H9 (cell line): Measurements from ENCODE around the gene SGO2. TPM values are rescaled to one million over a fixed set of nuclear protein-coding genes. Genes with fewer than 3 reads are reported as not detected.
A peak's percentile ranks its signal among the peaks of the same experiment; 100 is the strongest.

Experiments used
- DNase-seq: peaks from one replicate; pipeline ENCODE4 v3.0.0-alpha.2; 2017
- H2AFZ ChIP-seq: one replicate; pipeline ENCODE4 v1.6.1; 2013; ENCODE audit warnings: mild to moderate bottlenecking, low read length, control low read depth, moderate library complexity
- H2AK5ac ChIP-seq: 2 replicates; pipeline ENCODE4 v1.6.1; 2013; ENCODE audit warnings: low read length, control low read depth, mixed read lengths; ENCODE audit not compliant: insufficient read length
- H2BK120ac ChIP-seq: one replicate; pipeline ENCODE4 v1.6.1; 2013; ENCODE audit warnings: low read depth, mild to moderate bottlenecking, low read length, control low read depth, inconsistent platforms; ENCODE audit not compliant: poor library complexity, severe bottlenecking
- H2BK12ac ChIP-seq: 2 replicates; pipeline ENCODE4 v1.6.1; 2013; ENCODE audit warnings: low read length, control low read depth, mixed read lengths, low read depth; ENCODE audit not compliant: insufficient read length
- H2BK15ac ChIP-seq: 2 replicates; pipeline ENCODE4 v1.6.1; 2013; ENCODE audit warnings: low read depth, low read length, control low read depth
- H2BK20ac ChIP-seq: one replicate; pipeline ENCODE4 v1.6.1; 2013; ENCODE audit warnings: low read depth, mild to moderate bottlenecking, low read length, control low read depth, inconsistent platforms; ENCODE audit not compliant: poor library complexity, severe bottlenecking
- H2BK5ac ChIP-seq: 2 replicates; pipeline ENCODE4 v1.6.1; 2013; ENCODE audit warnings: low read length, control low read depth, mixed read lengths; ENCODE audit not compliant: insufficient read length
- H3K14ac ChIP-seq: 2 replicates; pipeline ENCODE4 v1.6.1; 2013; ENCODE audit warnings: low read length, control low read depth; ENCODE audit not compliant: insufficient read depth
- H3K18ac ChIP-seq: 2 replicates; pipeline ENCODE4 v1.6.1; 2013; ENCODE audit warnings: low read depth, mild to moderate bottlenecking, mixed read lengths, low read length, control low read depth; ENCODE audit not compliant: insufficient read length
- H3K23ac ChIP-seq: 2 replicates; pipeline ENCODE4 v1.6.1; 2013; ENCODE audit warnings: low read length, control low read depth, mixed read lengths, low read depth; ENCODE audit not compliant: insufficient read length
- H3K23me2 ChIP-seq: 2 replicates; pipeline ENCODE4 v1.6.1; 2013; ENCODE audit warnings: low read depth, mild to moderate bottlenecking, mixed read lengths, low read length, control low read depth; ENCODE audit not compliant: insufficient read length, poor library complexity, severe bottlenecking
- H3K27ac ChIP-seq: 2 replicates; pipeline ENCODE4 v1.5.1; 2013; ENCODE audit warnings: low read length, control low read depth, mixed read lengths, low read depth; ENCODE audit not compliant: insufficient read length
- H3K27me3 ChIP-seq: 2 replicates; pipeline ENCODE4 v1.6.1; 2013; ENCODE audit warnings: low read length, control low read depth, inconsistent platforms; ENCODE audit not compliant: insufficient read depth
- H3K4ac ChIP-seq: 2 replicates; pipeline ENCODE4 v1.6.1; 2013; ENCODE audit warnings: low read depth, mild to moderate bottlenecking, control low read depth, inconsistent platforms, low read length, moderate library complexity
- H3K4me1 ChIP-seq: 2 replicates; pipeline ENCODE4 v1.6.1; 2013; ENCODE audit warnings: low read length, control low read depth, inconsistent platforms; ENCODE audit not compliant: insufficient read depth
- H3K4me2 ChIP-seq: 2 replicates; pipeline ENCODE4 v1.6.1; 2013; ENCODE audit warnings: low read length, control low read depth, mixed read lengths; ENCODE audit not compliant: insufficient read length, insufficient read depth
- H3K56ac ChIP-seq: 2 replicates; pipeline ENCODE4 v1.6.1; 2013; ENCODE audit warnings: low read depth, mild to moderate bottlenecking, mixed read lengths, low read length, control low read depth; ENCODE audit not compliant: insufficient read length
- H3K79me1 ChIP-seq: 2 replicates; pipeline ENCODE4 v1.6.1; 2013; ENCODE audit warnings: low read depth, mild to moderate bottlenecking, moderate library complexity, low read length, control low read depth, inconsistent platforms; ENCODE audit not compliant: insufficient read depth, poor library complexity, severe bottlenecking
- H3K79me2 ChIP-seq: 2 replicates; pipeline ENCODE4 v1.6.1; 2013; ENCODE audit warnings: low read length, control low read depth, inconsistent platforms; ENCODE audit not compliant: insufficient read depth
- H3K9ac ChIP-seq: 2 replicates; pipeline ENCODE4 v1.6.1; 2013; ENCODE audit warnings: low read length, control low read depth, mixed read lengths; ENCODE audit not compliant: insufficient read length; ENCODE audit errors: extremely low read depth
- H3K9me3 ChIP-seq: one replicate; pipeline ENCODE4 v1.6.1; 2013; ENCODE audit warnings: low read depth, low read length, inconsistent platforms; ENCODE audit not compliant: control insufficient read depth
- H3T11ph ChIP-seq: one replicate; pipeline ENCODE4 v1.6.1; 2013; ENCODE audit warnings: mild to moderate bottlenecking, low read length, control low read depth, inconsistent platforms
- H4K20me1 ChIP-seq: one replicate; pipeline ENCODE4 v1.6.1; 2013; ENCODE audit not compliant: control insufficient read depth, insufficient read length, insufficient read depth
- H4K5ac ChIP-seq: 2 replicates; pipeline ENCODE4 v1.6.1; 2013; ENCODE audit warnings: low read depth, mild to moderate bottlenecking, mixed read lengths, low read length, control low read depth; ENCODE audit not compliant: insufficient read length
- H4K8ac ChIP-seq: replicated peaks from 2 replicates; pipeline ENCODE4 v1.6.1; 2013; ENCODE audit warnings: low read length, control low read depth, mixed read lengths, low read depth; ENCODE audit not compliant: insufficient read length
- H4K91ac ChIP-seq: 2 replicates; pipeline ENCODE4 v1.6.1; 2013; ENCODE audit warnings: low read depth, mild to moderate bottlenecking, moderate library complexity, mixed read lengths, low read length, control low read depth; ENCODE audit not compliant: insufficient read length
- H3K27ac Mint-ChIP-seq, 3 experiments: 2 replicates in 2 of 3; 3 replicates in 1 of 3; pipeline ENCODE4 v1.8.0; 2020 to 2021; ENCODE audit warnings: mixed read lengths in 3 of 3, mild to moderate bottlenecking in 1 of 3, moderate library complexity in 1 of 3
- H3K27me3 Mint-ChIP-seq: 2 replicates; pipeline ENCODE4 v1.8.0; 2021; ENCODE audit warnings: low read depth, mild to moderate bottlenecking, moderate library complexity, mixed read lengths
- H3K36me3 Mint-ChIP-seq, 3 experiments: 2 replicates in 2 of 3; 3 replicates in 1 of 3; pipeline ENCODE4 v1.8.0; 2020 to 2021; ENCODE audit warnings: low read depth in 3 of 3, mixed read lengths in 3 of 3; ENCODE audit not compliant: insufficient read depth in 1 of 3
- H3K4me1 Mint-ChIP-seq, 2 experiments: 2 replicates each; pipeline ENCODE4 v1.8.0; 2020; ENCODE audit warnings: mixed read lengths in 2 of 2
- H3K4me3 Mint-ChIP-seq, 2 experiments: 2 replicates in 1 of 2; 3 replicates in 1 of 2; pipeline ENCODE4 v1.8.0; 2020 to 2021; ENCODE audit warnings: mild to moderate bottlenecking in 2 of 2, mixed read lengths in 2 of 2, moderate library complexity in 1 of 2
- H3K9me3 Mint-ChIP-seq, 2 experiments: 2 replicates in 1 of 2; 3 replicates in 1 of 2; pipeline ENCODE4 v1.8.0; 2020; ENCODE audit warnings: mild to moderate bottlenecking in 2 of 2, mixed read lengths in 2 of 2, moderate library complexity in 1 of 2
- CTCF ChIP-seq: fragments of 200-600 bp; sonication (generic); conservative IDR thresholded peaks from 3 replicates; pipeline ENCODE4 v1.8.0; 2021; ENCODE audit warnings: antibody characterized with exemption, mild to moderate bottlenecking
- WGBS: extraction: QIAGEN DNeasy Blood & Tissue Kit; methylation state at CpG from one replicate; pipeline ENCODE4 v1.1.7; 2013; ENCODE audit warnings: missing lambda C conversion rate, low lambda C conversion rate, mixed read lengths; ENCODE audit not compliant: insufficient read length; ENCODE audit errors: extremely low coverage; 5-methylcytosine and 5-hydroxymethylcytosine counted together
- total RNA-seq: library from RNA; stranded (reverse); gene quantifications from 2 replicates; pipeline ENCODE4 v1.2.1, GENCODE V29; 2021

The SGO2 gene
- total RNA-seq, 1 experiment from 2014 or later = 25.6 TPM

GRCh38 chr2:200494048-200494447 lies 32.0 kb upstream of the SGO2 start:
- Histone ChIP-seq H2BK20ac (no peak overlapping the region), H3K4me1 (0 out of 2 replicates have a peak, but pooled peaks cover 3% of the 10 kb centered on the region), H3K23ac (no peak overlapping the region), H3K79me1 (no peaks in the 10 kb centered on the region), H3T11ph (no peak overlapping the region), H4K5ac (no peak overlapping the region), H3K79me2 (no peaks in the 10 kb centered on the region), H2AK5ac (no peak overlapping the region), H3K27me3 (no peaks in the 10 kb centered on the region), H2BK5ac (no peak overlapping the region), H3K4me2 (no peak overlapping the region), H4K91ac (no peak overlapping the region), H3K27ac (no peak overlapping the region), H3K14ac (no peak overlapping the region), H3K56ac (no peak overlapping the region), H3K9ac (no peak overlapping the region), H3K23me2 (no peaks in the 10 kb centered on the region), H2BK120ac (no peak overlapping the region), H4K8ac (no peak overlapping the region), H2AFZ (no peak overlapping the region), H2BK12ac (no peak overlapping the region), H3K4ac (no peak overlapping the region), H2BK15ac (no peak overlapping the region), H3K9me3 (no peaks in the 10 kb centered on the region), H3K18ac (no peak overlapping the region), H4K20me1 (no peaks in the 10 kb centered on the region)
- no peak for TF ChIP-seq CTCF
- WGBS = no CpG with 5 or more reads among the region's 2 CpGs
- H3K27me3 Mint-ChIP-seq = no peaks in the 10 kb centered on the region
- H3K9me3 Mint-ChIP-seq = peaks cover 0 to 7% of the 10 kb centered on the region in 2 experiments; a peak in 2 of 5 replicates
- DNase-seq = no peak
- peaks cover 0 to 4% of the 10 kb centered on the region in 2 experiments; a peak in 1 of 4 replicates for H3K4me1 Mint-ChIP-seq
- no peak overlapping the region for H3K4me3 Mint-ChIP-seq
- H3K27ac Mint-ChIP-seq = peak overlapping the region in 1 of 3 experiments; percentile 62; a peak in 1 of 7 replicates
- H3K36me3 Mint-ChIP-seq = peaks cover 8 to 31% (median 31%) of the 10 kb centered on the region in 3 experiments; a peak in 6 of 7 replicates
